Nephron progenitor cell (in vitro differentiated cells): ENCODE data around the gene RORB.

Experiments
- DNase-seq: peaks from one replicate; pipeline ENCODE4 v3.0.0; 2021
- H3K27ac Mint-ChIP-seq: 2 replicates; pipeline ENCODE4 v1.8.0; 2021; ENCODE audit warnings: mild to moderate bottlenecking, moderate library complexity, mixed read lengths
- H3K27me3 Mint-ChIP-seq: 2 replicates; pipeline ENCODE4 v1.8.0; 2021; ENCODE audit warnings: mild to moderate bottlenecking, low read depth, mixed read lengths; ENCODE audit not compliant: poor library complexity
- H3K36me3 Mint-ChIP-seq: 2 replicates; pipeline ENCODE4 v1.8.0; 2021; ENCODE audit warnings: low read depth, mixed read lengths
- H3K4me1 Mint-ChIP-seq: 2 replicates; pipeline ENCODE4 v1.8.0; 2021; ENCODE audit warnings: mixed read lengths
- H3K4me3 Mint-ChIP-seq: 2 replicates; pipeline ENCODE4 v1.8.0; 2021; ENCODE audit warnings: mild to moderate bottlenecking, moderate library complexity, mixed read lengths
- H3K9me3 Mint-ChIP-seq: 2 replicates; pipeline ENCODE4 v1.8.0; 2021; ENCODE audit warnings: mild to moderate bottlenecking, moderate library complexity, mixed read lengths
- CTCF ChIP-seq: fragments of 200-600 bp; sonication (generic); IDR thresholded peaks from 2 replicates; pipeline ENCODE4 v1.5.0; 2021; ENCODE audit warnings: antibody characterized with exemption

The RORB gene

GRCh38 chr9:74517188-74517587 is 20.1 kb downstream of the RORB start:
- Mint-ChIP-seq H3K9me3 (no peaks in the 10 kb centered on the region), H3K36me3 (no peaks in the 10 kb centered on the region), H3K27ac (no peak overlapping the region), H3K4me1 (no peaks in the 10 kb centered on the region), H3K27me3 (no peaks in the 10 kb centered on the region), H3K4me3 (no peak overlapping the region)
- DNase-seq: no peak
- TF ChIP-seq CTCF: no peak

GRCh38 chr9:74519419-74519818 is 22.3 kb downstream of the RORB start:
- H3K36me3 Mint-ChIP-seq: no peaks in the 10 kb centered on the region
- no peak overlapping the region for H3K4me3 Mint-ChIP-seq
- no peaks in the 10 kb centered on the region for H3K27me3 Mint-ChIP-seq
- H3K4me1 Mint-ChIP-seq: no peaks in the 10 kb centered on the region
- no peak for DNase-seq
- TF ChIP-seq CTCF: no peak
- H3K9me3 Mint-ChIP-seq: no peaks in the 10 kb centered on the region
- no peak overlapping the region for H3K27ac Mint-ChIP-seq

DNA sequence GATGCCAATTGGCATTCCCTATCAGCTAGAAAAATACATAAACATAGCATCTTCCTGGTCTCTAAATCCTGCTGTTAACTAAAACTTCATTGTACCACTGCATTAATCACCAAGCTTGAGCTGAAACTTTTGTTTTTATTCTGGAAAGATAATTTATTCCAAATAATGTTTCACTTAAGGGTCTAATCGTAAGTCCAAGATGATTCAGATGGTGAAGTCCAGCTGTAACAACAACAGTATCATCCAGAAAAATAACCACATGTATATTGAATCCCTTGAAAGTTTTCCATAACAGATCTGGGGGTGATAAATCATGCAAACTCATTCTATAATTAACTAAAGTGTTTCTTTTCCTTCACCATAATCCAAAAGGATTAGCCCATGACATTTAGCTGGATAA is 23.9 kb downstream of the RORB start:
- no peak overlapping the region for H3K4me3 Mint-ChIP-seq
- no peak for TF ChIP-seq CTCF
- no peak overlapping the region for H3K27ac Mint-ChIP-seq
- no peaks in the 10 kb centered on the region for H3K36me3 Mint-ChIP-seq
- H3K4me1 Mint-ChIP-seq: no peaks in the 10 kb centered on the region
- no peak for DNase-seq
- H3K9me3 Mint-ChIP-seq: no peaks in the 10 kb centered on the region
- H3K27me3 Mint-ChIP-seq: no peaks in the 10 kb centered on the region

DNA sequence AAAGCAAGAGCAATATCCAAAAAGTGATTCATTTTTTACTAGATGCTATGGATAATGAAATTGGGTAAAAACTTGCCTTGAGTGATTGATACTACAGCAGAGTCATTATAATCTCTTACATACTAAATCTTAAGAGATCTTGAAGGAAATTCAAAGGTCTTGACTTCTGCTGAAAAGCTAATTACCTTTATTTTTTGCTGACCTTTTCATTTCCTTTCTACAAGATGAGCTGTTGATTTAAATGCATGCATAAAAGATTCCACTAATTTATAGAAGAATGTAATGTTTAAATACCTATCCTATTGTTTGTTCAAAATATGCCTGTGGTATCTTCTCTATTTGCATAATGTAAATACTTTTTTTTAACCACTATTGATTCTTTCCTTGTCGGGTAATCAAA is 27.2 kb downstream of the RORB start:
- H3K4me1 Mint-ChIP-seq: no peaks in the 10 kb centered on the region
- no peak overlapping the region for H3K27ac Mint-ChIP-seq
- H3K9me3 Mint-ChIP-seq: no peaks in the 10 kb centered on the region
- no peak for DNase-seq
- no peak for TF ChIP-seq CTCF
- no peaks in the 10 kb centered on the region for H3K27me3 Mint-ChIP-seq
- no peaks in the 10 kb centered on the region for H3K36me3 Mint-ChIP-seq
- H3K4me3 Mint-ChIP-seq: no peak overlapping the region

- Mint-ChIP-seq H3K27me3 (peaks cover 3% of the 10 kb centered on the region), H3K4me3 (no peak overlapping the region), H3K4me1 (no peaks in the 10 kb centered on the region), H3K36me3 (no peaks in the 10 kb centered on the region), H3K27ac (no peak overlapping the region), H3K9me3 (no peaks in the 10 kb centered on the region)
- TF ChIP-seq CTCF: no peak
- DNase-seq: no peak
Measured at GRCh38 chr9:74526215-74526614, 29.1 kb downstream of the RORB start.

GRCh38 chr9:74527718-74528117 is 30.6 kb downstream of the RORB start:
- no peak for DNase-seq
- Mint-ChIP-seq H3K27ac (no peak overlapping the region), H3K9me3 (no peaks in the 10 kb centered on the region), H3K36me3 (no peaks in the 10 kb centered on the region), H3K4me1 (no peaks in the 10 kb centered on the region), H3K27me3 (peaks cover 3% of the 10 kb centered on the region), H3K4me3 (no peak overlapping the region)
- TF ChIP-seq CTCF: no peak
